SK-N-SH treated with all-trans-retinoic acid at 6 μM for 48 hours (cell line): ENCODE measurements around the gene UVSSA.
A peak's percentile ranks its signal among the peaks of the same experiment; 100 is the strongest.

Experiments
- ATAC-seq: fragments of 200-7000 bp; cut with Tn5 transposase; 3 replicates; pipeline ENCODE4 v1.9.1; 2020; ENCODE audit warnings: mild to moderate bottlenecking, moderate library complexity
- ARNTL ChIP-seq: fragments of 450-650 bp; formaldehyde crosslinking; IDR thresholded peaks from 2 replicates; pipeline ENCODE4 v1.5.0; 2020; ENCODE audit warnings: low read depth, mild to moderate bottlenecking, moderate library complexity, borderline replicate concordance
- BACH2 ChIP-seq: fragments of 250-450 bp; sonication (Bioruptor Pico); IDR thresholded peaks from 2 replicates; pipeline ENCODE4 v1.9.0; 2021; ENCODE audit warnings: mild to moderate bottlenecking, borderline replicate concordance
- CSDC2 ChIP-seq: fragments of 250-450 bp; sonication (Bioruptor Pico); IDR thresholded peaks from 2 replicates; pipeline ENCODE4 v1.5.0; 2020; ENCODE audit warnings: mild to moderate bottlenecking, moderate library complexity
- ESRRG ChIP-seq: fragments of 250-450 bp; sonication (Bioruptor Pico); IDR thresholded peaks from 2 replicates; pipeline ENCODE4 v1.6.1; 2021; ENCODE audit warnings: mild to moderate bottlenecking
- GLIS3 ChIP-seq: fragments of 250-450 bp; sonication (Bioruptor Pico); IDR thresholded peaks from 2 replicates; pipeline ENCODE4 v1.5.0; 2020; ENCODE audit warnings: mild to moderate bottlenecking, moderate library complexity
- ISL1 ChIP-seq: fragments of 250-450 bp; sonication (Bioruptor Pico); IDR thresholded peaks from 2 replicates; pipeline ENCODE4 v2.1.2; 2022; ENCODE audit warnings: mild to moderate bottlenecking, moderate library complexity
- OSR1 ChIP-seq: fragments of 250-450 bp; sonication (Bioruptor Pico); IDR thresholded peaks from 2 replicates; pipeline ENCODE4 v1.8.0; 2022; ENCODE audit warnings: moderate library complexity, mild to moderate bottlenecking, inconsistent platforms
- RARB ChIP-seq: fragments of 250-450 bp; sonication (Bioruptor Pico); IDR thresholded peaks from 2 replicates; pipeline ENCODE4 v1.8.0; 2021; ENCODE audit warnings: mild to moderate bottlenecking, moderate library complexity
- SNAI2 ChIP-seq: fragments of 250-450 bp; sonication (Bioruptor Pico); IDR thresholded peaks from 2 replicates; pipeline ENCODE4 v1.5.0; 2020; ENCODE audit warnings: mild to moderate bottlenecking, moderate library complexity
- TCF4 ChIP-seq: fragments of 250-450 bp; sonication (Bioruptor Pico); IDR thresholded peaks from 2 replicates; pipeline ENCODE4 v1.8.0; 2021; ENCODE audit warnings: mild to moderate bottlenecking, moderate library complexity, borderline replicate concordance
- TOX ChIP-seq: fragments of 250-450 bp; sonication (Bioruptor Pico); IDR thresholded peaks from 2 replicates; pipeline ENCODE4 v1.8.0; 2021; ENCODE audit warnings: mild to moderate bottlenecking, moderate library complexity, borderline replicate concordance
- ZC3H10 ChIP-seq: fragments of 250-450 bp; sonication (Bioruptor Pico); IDR thresholded peaks from 2 replicates; pipeline ENCODE4 v1.5.1; 2021; ENCODE audit warnings: mild to moderate bottlenecking, moderate library complexity
- ZFP3 ChIP-seq: fragments of 250-450 bp; sonication (Bioruptor Pico); IDR thresholded peaks from 2 replicates; pipeline ENCODE4 v1.5.0; 2020; ENCODE audit warnings: mild to moderate bottlenecking, moderate library complexity
- ZFP30 ChIP-seq: fragments of 450-650 bp; formaldehyde crosslinking; IDR thresholded peaks from 2 replicates; pipeline ENCODE4 v1.5.0; 2022; ENCODE audit warnings: mild to moderate bottlenecking, moderate library complexity
- ZNF565 ChIP-seq: fragments of 450-650 bp; formaldehyde crosslinking; conservative IDR thresholded peaks from 2 replicates; pipeline ENCODE4 v1.5.0; 2020; ENCODE audit warnings: low read depth, mild to moderate bottlenecking, moderate library complexity
- ZNF70 ChIP-seq: fragments of 450-650 bp; formaldehyde crosslinking; IDR thresholded peaks from 2 replicates; pipeline ENCODE4 v1.5.0; 2020; ENCODE audit warnings: mild to moderate bottlenecking, moderate library complexity
- ZNF8 ChIP-seq: fragments of 450-650 bp; formaldehyde crosslinking; IDR thresholded peaks from 2 replicates; pipeline ENCODE4 v1.5.0; 2020; ENCODE audit warnings: mild to moderate bottlenecking, moderate library complexity
- TF ChIP-seq, protein P1 (sequence below): fragments of 250-450 bp; sonication (Bioruptor Pico); IDR thresholded peaks from 2 replicates; pipeline ENCODE4 v1.8.0; 2020; ENCODE audit warnings: mild to moderate bottlenecking, moderate library complexity, borderline replicate concordance
- TF ChIP-seq, protein P2 (sequence below): fragments of 250-450 bp; sonication (Bioruptor Pico); IDR thresholded peaks from 2 replicates; pipeline ENCODE4 v1.8.0; 2021; ENCODE audit warnings: low read depth, mild to moderate bottlenecking, moderate library complexity, borderline replicate concordance
- TF ChIP-seq, protein P3 (sequence below): fragments of 250-450 bp; sonication (Bioruptor Pico); IDR thresholded peaks from 2 replicates; pipeline ENCODE4 v1.5.1; 2021; ENCODE audit warnings: mild to moderate bottlenecking, moderate library complexity
- TF ChIP-seq, protein P4 (sequence below): fragments of 250-450 bp; sonication (Bioruptor Pico); IDR thresholded peaks from 2 replicates; pipeline ENCODE4 v1.5.1; 2020; ENCODE audit warnings: low read depth, mild to moderate bottlenecking, moderate library complexity
- TF ChIP-seq, protein P5 (sequence below): fragments of 250-450 bp; sonication (Bioruptor Pico); IDR thresholded peaks from 2 replicates; pipeline ENCODE4 v1.5.0; 2020; ENCODE audit warnings: mild to moderate bottlenecking, moderate library complexity

UVSSA gene

DNA sequence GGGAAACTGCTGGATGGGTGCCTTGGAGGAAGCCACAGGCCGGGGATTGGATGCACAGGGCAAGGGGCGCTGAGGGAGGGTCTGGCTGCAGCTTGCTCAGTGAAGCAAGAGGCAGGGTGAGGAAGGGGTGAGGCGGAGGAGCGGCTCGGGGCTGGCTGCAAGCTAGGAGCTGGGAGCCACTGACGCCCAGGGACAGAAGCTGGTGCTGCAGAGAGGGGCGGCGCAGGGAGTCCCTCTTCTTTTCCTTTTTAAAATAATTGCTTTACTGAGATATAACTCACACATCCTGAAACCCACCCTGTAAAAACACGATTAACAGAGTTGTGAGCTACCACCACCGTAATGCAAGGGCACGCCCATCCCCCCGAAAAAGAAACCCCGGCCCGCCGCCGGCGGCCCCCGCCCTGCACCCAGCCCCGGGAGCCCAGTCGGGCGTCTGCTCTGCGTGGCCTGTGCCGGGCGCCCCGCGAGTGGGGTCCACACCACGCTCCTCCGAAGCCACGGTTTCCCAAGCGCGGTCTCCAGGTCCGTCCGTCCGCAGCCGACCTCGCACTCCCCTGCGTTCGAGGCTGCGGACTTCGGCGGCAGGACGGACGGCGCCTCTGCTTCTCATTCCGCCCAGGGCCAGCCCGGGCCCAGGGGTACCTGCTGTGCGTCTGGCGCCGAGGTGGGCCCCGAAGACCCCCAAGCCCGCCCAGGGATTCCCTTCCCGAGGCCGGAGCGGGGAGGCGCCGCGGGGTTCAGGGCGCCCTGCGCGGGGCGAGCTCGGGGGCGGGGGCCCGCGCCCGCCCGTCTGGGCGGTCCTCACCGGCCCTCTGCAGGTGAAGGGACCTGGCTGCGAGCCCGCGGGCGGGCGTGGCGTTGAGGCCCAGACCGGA is 866 bp upstream of the UVSSA start (continued):
- TF ChIP-seq, protein P1, sequence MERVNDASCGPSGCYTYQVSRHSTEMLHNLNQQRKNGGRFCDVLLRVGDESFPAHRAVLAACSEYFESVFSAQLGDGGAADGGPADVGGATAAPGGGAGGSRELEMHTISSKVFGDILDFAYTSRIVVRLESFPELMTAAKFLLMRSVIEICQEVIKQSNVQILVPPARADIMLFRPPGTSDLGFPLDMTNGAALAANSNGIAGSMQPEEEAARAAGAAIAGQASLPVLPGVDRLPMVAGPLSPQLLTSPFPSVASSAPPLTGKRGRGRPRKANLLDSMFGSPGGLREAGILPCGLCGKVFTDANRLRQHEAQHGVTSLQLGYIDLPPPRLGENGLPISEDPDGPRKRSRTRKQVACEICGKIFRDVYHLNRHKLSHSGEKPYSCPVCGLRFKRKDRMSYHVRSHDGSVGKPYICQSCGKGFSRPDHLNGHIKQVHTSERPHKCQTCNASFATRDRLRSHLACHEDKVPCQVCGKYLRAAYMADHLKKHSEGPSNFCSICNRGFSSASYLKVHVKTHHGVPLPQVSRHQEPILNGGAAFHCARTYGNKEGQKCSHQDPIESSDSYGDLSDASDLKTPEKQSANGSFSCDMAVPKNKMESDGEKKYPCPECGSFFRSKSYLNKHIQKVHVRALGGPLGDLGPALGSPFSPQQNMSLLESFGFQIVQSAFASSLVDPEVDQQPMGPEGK (CRISPR knock-in tag), result no peak
- TF ChIP-seq OSR1, result no peak
- TF ChIP-seq, protein P2, sequence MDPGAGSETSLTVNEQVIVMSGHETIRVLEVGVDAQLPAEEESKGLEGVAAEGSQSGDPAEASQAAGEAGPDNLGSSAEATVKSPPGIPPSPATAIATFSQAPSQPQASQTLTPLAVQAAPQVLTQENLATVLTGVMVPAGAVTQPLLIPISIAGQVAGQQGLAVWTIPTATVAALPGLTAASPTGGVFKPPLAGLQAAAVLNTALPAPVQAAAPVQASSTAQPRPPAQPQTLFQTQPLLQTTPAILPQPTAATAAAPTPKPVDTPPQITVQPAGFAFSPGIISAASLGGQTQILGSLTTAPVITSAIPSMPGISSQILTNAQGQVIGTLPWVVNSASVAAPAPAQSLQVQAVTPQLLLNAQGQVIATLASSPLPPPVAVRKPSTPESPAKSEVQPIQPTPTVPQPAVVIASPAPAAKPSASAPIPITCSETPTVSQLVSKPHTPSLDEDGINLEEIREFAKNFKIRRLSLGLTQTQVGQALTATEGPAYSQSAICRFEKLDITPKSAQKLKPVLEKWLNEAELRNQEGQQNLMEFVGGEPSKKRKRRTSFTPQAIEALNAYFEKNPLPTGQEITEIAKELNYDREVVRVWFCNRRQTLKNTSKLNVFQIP, result no peak
- no peak for TF ChIP-seq ZNF8 (CRISPR knock-in tag)
- no peak for TF ChIP-seq BACH2
- TF ChIP-seq ZC3H10, result no peak
- TF ChIP-seq GLIS3 (CRISPR knock-in tag), result no peak
- TF ChIP-seq ESRRG (CRISPR knock-in tag), result no peak
- TF ChIP-seq, all 23 proteins: peak for 0

DNA sequence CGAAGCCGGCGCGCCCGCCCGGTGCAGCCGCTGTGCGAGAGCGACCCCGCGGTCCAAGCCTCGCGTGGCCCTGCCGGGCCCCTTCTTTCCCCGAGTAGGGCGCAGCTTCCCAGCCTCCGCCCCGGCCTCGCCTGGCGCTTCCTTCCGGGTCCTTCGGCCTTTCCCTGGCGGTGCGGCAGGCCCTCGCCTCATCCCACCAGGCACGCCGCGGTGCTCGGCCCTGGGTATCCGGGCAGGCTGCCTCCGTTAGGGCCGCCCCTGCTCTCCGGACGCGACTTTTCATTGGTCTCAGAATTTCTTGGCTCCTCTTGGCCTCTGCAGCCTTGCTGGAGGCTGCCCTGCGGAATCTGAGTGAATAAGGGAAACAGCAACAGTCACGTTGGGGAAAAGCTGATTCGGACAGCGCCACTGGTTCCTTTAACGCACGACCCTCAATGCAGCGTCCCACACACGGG is 429 bp downstream of the UVSSA start:
- peak; percentile 53 for ATAC-seq
- TF ChIP-seq ARNTL, result no peak
- TF ChIP-seq ZFP3 (CRISPR knock-in tag), result 0 out of 2 replicates have a peak, but pooled peaks have one; percentile 34

DNA sequence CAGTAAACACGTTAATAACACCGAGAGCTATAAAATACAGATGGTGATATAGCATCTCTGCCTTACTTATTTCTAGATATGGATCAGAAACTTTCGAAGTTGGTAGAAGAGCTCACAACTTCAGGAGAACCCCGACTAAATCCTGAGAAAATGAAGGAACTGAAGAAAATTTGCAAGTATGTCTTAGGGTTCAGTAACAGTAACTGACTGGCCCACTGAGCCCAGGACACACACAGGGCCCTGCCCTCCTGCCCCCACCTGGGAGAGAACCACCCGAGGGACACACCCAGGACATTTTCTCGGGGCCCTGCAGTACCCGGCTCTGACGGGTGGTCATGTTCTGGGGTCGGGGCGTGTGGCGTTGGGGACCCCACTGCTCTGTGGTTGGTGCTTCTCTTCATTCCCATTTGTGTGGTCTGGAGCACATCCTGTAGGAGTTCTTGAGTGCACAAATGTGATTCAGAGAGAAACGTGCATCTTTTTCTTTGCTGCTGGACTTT is 1.1 kb downstream of the UVSSA start:
- no peak for ATAC-seq
- TF ChIP-seq BACH2, result no peak
- no peak for TF ChIP-seq OSR1
- no peak for TF ChIP-seq SNAI2
- TF ChIP-seq, all 23 proteins: peak for 0

DNA sequence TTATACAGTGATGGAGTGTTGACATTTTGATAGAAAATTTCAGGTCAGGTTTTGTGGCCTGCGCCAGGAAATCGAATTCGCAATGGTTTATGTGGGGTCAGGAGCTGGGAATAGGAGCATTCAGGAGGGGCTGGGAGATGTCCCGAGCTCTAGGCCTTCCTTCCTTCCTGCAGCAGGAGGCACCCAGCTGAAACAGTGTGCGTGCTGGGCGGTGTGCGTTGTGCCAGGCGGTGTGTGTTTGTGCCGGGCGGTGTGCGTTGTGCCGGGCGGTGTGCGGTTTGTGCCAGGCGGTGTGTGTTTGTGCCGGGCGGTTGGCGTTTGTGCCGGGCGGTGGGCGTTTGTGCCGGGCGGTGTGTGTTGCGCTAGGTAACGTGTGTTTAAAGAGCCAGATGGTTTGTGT is 1.7 kb downstream of the UVSSA start:
- ATAC-seq, result no peak

More for the DNA sequence above, 1.7 kb downstream of the UVSSA start:
- TF ChIP-seq, protein P2, result no peak
- TF ChIP-seq ESRRG (CRISPR knock-in tag) (no peak), ZNF70 (CRISPR knock-in tag) (no peak), ZNF8 (CRISPR knock-in tag) (no peak), OSR1 (no peak), ARNTL (no peak), GLIS3 (CRISPR knock-in tag) (no peak), SNAI2 (no peak), BACH2 (no peak), ZFP30 (no peak), RARB (CRISPR knock-in tag) (no peak), ZNF565 (CRISPR knock-in tag) (no peak), CSDC2 (CRISPR knock-in tag) (no peak), TOX (CRISPR knock-in tag) (no peak), TCF4 (CRISPR knock-in tag) (no peak), ISL1 (CRISPR knock-in tag) (no peak)
- TF ChIP-seq, protein P3, sequence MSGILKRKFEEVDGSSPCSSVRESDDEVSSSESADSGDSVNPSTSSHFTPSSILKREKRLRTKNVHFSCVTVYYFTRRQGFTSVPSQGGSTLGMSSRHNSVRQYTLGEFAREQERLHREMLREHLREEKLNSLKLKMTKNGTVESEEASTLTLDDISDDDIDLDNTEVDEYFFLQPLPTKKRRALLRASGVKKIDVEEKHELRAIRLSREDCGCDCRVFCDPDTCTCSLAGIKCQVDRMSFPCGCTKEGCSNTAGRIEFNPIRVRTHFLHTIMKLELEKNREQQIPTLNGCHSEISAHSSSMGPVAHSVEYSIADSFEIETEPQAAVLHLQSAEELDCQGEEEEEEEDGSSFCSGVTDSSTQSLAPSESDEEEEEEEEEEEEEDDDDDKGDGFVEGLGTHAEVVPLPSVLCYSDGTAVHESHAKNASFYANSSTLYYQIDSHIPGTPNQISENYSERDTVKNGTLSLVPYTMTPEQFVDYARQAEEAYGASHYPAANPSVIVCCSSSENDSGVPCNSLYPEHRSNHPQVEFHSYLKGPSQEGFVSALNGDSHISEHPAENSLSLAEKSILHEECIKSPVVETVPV (CRISPR knock-in tag), result no peak
- TF ChIP-seq, protein P1 (CRISPR knock-in tag), result no peak
- TF ChIP-seq, protein P4, sequence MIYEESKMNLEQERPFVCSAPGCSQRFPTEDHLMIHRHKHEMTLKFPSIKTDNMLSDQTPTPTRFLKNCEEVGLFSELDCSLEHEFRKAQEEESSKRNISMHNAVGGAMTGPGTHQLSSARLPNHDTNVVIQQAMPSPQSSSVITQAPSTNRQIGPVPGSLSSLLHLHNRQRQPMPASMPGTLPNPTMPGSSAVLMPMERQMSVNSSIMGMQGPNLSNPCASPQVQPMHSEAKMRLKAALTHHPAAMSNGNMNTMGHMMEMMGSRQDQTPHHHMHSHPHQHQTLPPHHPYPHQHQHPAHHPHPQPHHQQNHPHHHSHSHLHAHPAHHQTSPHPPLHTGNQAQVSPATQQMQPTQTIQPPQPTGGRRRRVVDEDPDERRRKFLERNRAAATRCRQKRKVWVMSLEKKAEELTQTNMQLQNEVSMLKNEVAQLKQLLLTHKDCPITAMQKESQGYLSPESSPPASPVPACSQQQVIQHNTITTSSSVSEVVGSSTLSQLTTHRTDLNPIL, result no peak
- TF ChIP-seq, protein P5, sequence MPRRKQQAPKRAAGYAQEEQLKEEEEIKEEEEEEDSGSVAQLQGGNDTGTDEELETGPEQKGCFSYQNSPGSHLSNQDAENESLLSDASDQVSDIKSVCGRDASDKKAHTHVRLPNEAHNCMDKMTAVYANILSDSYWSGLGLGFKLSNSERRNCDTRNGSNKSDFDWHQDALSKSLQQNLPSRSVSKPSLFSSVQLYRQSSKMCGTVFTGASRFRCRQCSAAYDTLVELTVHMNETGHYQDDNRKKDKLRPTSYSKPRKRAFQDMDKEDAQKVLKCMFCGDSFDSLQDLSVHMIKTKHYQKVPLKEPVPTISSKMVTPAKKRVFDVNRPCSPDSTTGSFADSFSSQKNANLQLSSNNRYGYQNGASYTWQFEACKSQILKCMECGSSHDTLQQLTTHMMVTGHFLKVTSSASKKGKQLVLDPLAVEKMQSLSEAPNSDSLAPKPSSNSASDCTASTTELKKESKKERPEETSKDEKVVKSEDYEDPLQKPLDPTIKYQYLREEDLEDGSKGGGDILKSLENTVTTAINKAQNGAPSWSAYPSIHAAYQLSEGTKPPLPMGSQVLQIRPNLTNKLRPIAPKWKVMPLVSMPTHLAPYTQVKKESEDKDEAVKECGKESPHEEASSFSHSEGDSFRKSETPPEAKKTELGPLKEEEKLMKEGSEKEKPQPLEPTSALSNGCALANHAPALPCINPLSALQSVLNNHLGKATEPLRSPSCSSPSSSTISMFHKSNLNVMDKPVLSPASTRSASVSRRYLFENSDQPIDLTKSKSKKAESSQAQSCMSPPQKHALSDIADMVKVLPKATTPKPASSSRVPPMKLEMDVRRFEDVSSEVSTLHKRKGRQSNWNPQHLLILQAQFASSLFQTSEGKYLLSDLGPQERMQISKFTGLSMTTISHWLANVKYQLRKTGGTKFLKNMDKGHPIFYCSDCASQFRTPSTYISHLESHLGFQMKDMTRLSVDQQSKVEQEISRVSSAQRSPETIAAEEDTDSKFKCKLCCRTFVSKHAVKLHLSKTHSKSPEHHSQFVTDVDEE (CRISPR knock-in tag), result no peak
- TF ChIP-seq, all 23 proteins: peak for 0
